Nephron progenitor cell (in vitro differentiated cells): ENCODE data around the gene PDK4.

Experiments used
- DNase-seq: peaks from one replicate; pipeline ENCODE4 v3.0.0; 2021
- H3K27ac Mint-ChIP-seq: 2 replicates; pipeline ENCODE4 v1.8.0; 2021; ENCODE audit warnings: mild to moderate bottlenecking, moderate library complexity, mixed read lengths
- H3K27me3 Mint-ChIP-seq: 2 replicates; pipeline ENCODE4 v1.8.0; 2021; ENCODE audit warnings: mild to moderate bottlenecking, low read depth, mixed read lengths; ENCODE audit not compliant: poor library complexity
- H3K36me3 Mint-ChIP-seq: 2 replicates; pipeline ENCODE4 v1.8.0; 2021; ENCODE audit warnings: low read depth, mixed read lengths
- H3K4me1 Mint-ChIP-seq: 2 replicates; pipeline ENCODE4 v1.8.0; 2021; ENCODE audit warnings: mixed read lengths
- H3K4me3 Mint-ChIP-seq: 2 replicates; pipeline ENCODE4 v1.8.0; 2021; ENCODE audit warnings: mild to moderate bottlenecking, moderate library complexity, mixed read lengths
- H3K9me3 Mint-ChIP-seq: 2 replicates; pipeline ENCODE4 v1.8.0; 2021; ENCODE audit warnings: mild to moderate bottlenecking, moderate library complexity, mixed read lengths
- CTCF ChIP-seq: fragments of 200-600 bp; sonication (generic); IDR thresholded peaks from 2 replicates; pipeline ENCODE4 v1.5.0; 2021; ENCODE audit warnings: antibody characterized with exemption

The PDK4 gene

GRCh38 chr7:95585426-95585789, 10.9 kb downstream of the PDK4 start:
- H3K27ac Mint-ChIP-seq = no peak overlapping the region
- DNase-seq = no peak
- H3K4me1 Mint-ChIP-seq = peaks cover 17% of the 10 kb centered on the region
- TF ChIP-seq CTCF = no peak
- no peaks in the 10 kb centered on the region for H3K9me3 Mint-ChIP-seq
- H3K36me3 Mint-ChIP-seq = no peaks in the 10 kb centered on the region
- H3K27me3 Mint-ChIP-seq = peaks cover 3% of the 10 kb centered on the region
- H3K4me3 Mint-ChIP-seq = no peak overlapping the region

GRCh38 chr7:95584769-95585425, 11.4 kb downstream of the PDK4 start:
- Mint-ChIP-seq H3K9me3 (no peaks in the 10 kb centered on the region), H3K4me3 (no peak overlapping the region), H3K27me3 (peaks cover 3% of the 10 kb centered on the region), H3K36me3 (no peaks in the 10 kb centered on the region), H3K27ac (no peak overlapping the region), H3K4me1 (peaks cover 17% of the 10 kb centered on the region)
- no peak for DNase-seq
- TF ChIP-seq CTCF = no peak

- Mint-ChIP-seq H3K4me1 (peaks cover 17% of the 10 kb centered on the region), H3K4me3 (no peak overlapping the region), H3K27ac (no peak overlapping the region), H3K36me3 (no peaks in the 10 kb centered on the region), H3K9me3 (no peaks in the 10 kb centered on the region), H3K27me3 (no peaks in the 10 kb centered on the region)
- no peak for DNase-seq
- TF ChIP-seq CTCF = no peak
These were observed 12.3 kb downstream of the PDK4 start for GRCh38 chr7:95583834-95584621.

- H3K4me3 Mint-ChIP-seq = no peak overlapping the region
- H3K9me3 Mint-ChIP-seq = no peaks in the 10 kb centered on the region
- TF ChIP-seq CTCF = no peak
- H3K36me3 Mint-ChIP-seq = no peaks in the 10 kb centered on the region
- H3K27me3 Mint-ChIP-seq = no peaks in the 10 kb centered on the region
- peaks cover 21% of the 10 kb centered on the region for H3K4me1 Mint-ChIP-seq
- DNase-seq = no peak
- H3K27ac Mint-ChIP-seq = no peak overlapping the region
These were observed 13.6 kb downstream of the PDK4 start for GRCh38 chr7:95582578-95583293.

GRCh38 chr7:95581467-95581866, 14.8 kb downstream of the PDK4 start:
- peaks cover 10% of the 10 kb centered on the region for H3K4me1 Mint-ChIP-seq
- H3K36me3 Mint-ChIP-seq = no peaks in the 10 kb centered on the region
- H3K9me3 Mint-ChIP-seq = no peaks in the 10 kb centered on the region
- no peak overlapping the region for H3K27ac Mint-ChIP-seq
- DNase-seq = no peak
- no peaks in the 10 kb centered on the region for H3K27me3 Mint-ChIP-seq
- no peak for TF ChIP-seq CTCF
- no peak overlapping the region for H3K4me3 Mint-ChIP-seq
